Stimulated activated effector memory CD8-positive, alpha-beta T cell treated with anti-CD3 and anti-CD28 coated beads, Interleukin-12 subunit alpha, Interleukin-12 subunit beta, amount 100 ng/mL, for 72 hours (primary cell): ENCODE data around the gene WWOX.

ENCODE experiments used
- ATAC-seq: fragments of 150-1000 bp; cut with Tn5 transposase; 2 replicates; pipeline ENCODE4 v1.10.0; 2021
- DNase-seq, 2 donors: peaks; one replicate each; pipeline ENCODE4 v3.0.0; 2021 to 2022; ENCODE audit warnings: low spot score in 2 of 2
- H3K27ac Mint-ChIP-seq: one replicate; pipeline ENCODE4 v1.8.0; 2022; ENCODE audit warnings: mild to moderate bottlenecking, mixed read lengths
- H3K36me3 Mint-ChIP-seq: one replicate; pipeline ENCODE4 v1.8.0; 2022; ENCODE audit warnings: mild to moderate bottlenecking, mixed read lengths
- H3K4me1 Mint-ChIP-seq: one replicate; pipeline ENCODE4 v1.8.0; 2022; ENCODE audit warnings: mixed read lengths
- H3K4me3 Mint-ChIP-seq: one replicate; pipeline ENCODE4 v1.8.0; 2022; ENCODE audit warnings: mild to moderate bottlenecking, mixed read lengths
- H3K9me3 Mint-ChIP-seq: one replicate; pipeline ENCODE4 v1.8.0; 2022; ENCODE audit warnings: mixed read lengths

The WWOX gene

DNA sequence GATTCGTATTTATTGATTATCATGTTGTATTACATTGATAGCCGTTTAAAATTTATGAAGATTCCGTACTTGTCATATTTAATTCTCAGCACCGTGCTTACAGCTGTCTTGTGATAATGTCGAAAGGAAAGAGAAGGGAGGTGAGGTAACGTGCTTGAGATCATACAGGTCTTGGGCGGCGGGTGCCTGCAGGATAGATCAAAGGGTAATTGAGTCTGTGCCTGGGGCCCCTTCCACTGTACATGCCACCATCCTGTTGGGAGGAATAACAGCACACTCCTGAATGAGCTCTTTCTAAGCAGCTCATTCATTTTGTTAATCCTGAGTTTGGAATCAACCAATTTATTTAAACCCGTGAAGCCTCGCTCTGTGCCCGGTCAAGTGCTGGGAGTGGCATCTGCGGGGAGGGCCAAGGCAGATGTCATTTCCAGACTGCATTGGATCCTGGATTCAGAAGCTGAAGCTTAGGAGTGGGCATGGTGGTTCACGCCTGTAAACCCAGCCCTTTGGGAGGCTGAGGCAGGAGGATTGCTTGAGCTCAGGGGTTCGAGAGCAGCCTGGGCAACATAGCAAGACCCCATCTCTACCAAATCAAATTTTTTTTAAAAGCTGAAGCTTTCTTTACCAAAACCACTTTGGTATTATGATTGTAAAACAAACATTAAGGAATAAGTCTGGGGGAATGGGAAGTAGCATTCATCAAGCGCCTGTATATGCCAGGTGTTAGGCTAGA is 25.8 kb downstream of the WWOX start:
- peaks cover 6% of the 10 kb centered on the region for H3K4me1 Mint-ChIP-seq
- no peak for ATAC-seq
- H3K9me3 Mint-ChIP-seq = peaks cover 3% of the 10 kb centered on the region
- peak overlapping the region; percentile 6 for H3K27ac Mint-ChIP-seq
- H3K4me3 Mint-ChIP-seq = no peak overlapping the region
- DNase-seq = no peak
- H3K36me3 Mint-ChIP-seq = peaks cover 6% of the 10 kb centered on the region

DNA sequence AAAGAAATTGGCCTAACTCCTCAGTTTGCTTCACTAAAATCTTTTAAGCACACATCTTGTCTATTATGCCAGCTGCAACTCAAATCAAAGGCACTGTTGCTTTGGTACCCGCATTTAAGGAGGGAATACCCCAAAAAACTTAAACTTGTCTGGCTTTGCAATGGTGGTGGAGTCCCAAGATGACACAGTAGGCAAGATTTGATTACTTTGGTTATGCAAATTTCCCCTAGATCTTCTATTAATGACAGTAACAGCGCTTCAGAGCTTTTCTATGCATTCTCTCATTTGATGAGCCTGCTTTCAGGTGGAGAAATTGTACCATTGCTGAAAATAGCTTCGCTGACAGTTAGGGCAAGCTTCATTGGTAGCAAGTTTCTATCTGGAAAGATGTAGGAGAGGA is 27.2 kb downstream of the WWOX start:
- H3K9me3 Mint-ChIP-seq = peaks cover 3% of the 10 kb centered on the region
- no peak overlapping the region for H3K4me3 Mint-ChIP-seq
- no peak overlapping the region for H3K27ac Mint-ChIP-seq
- peak; percentile 55 for ATAC-seq
- no peak for DNase-seq
- peaks cover 6% of the 10 kb centered on the region for H3K4me1 Mint-ChIP-seq
- no peaks in the 10 kb centered on the region for H3K36me3 Mint-ChIP-seq

DNA sequence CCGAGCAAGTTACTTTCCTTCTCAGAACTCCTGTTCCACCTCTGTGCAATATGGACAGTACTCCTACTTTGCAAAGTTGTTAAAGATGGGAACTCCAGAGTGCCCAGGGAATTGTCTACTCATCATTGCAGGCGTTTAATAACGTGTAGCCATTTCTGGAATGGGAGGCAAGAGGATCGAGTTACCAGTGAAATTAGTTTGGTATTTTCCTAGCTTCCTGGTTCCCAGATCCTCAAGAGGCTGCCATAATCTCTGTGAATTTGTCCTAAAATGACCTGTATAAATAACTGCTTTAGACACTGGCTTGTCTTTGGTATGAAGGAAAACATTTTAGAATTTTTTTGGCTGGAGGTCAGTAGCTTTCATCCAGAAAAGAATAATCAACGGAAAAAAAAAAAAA is 27.7 kb downstream of the WWOX start:
- DNase-seq (no peak), ATAC-seq (no peak)
- peaks cover 3% of the 10 kb centered on the region for H3K9me3 Mint-ChIP-seq
- no peak overlapping the region for H3K27ac Mint-ChIP-seq
- no peaks in the 10 kb centered on the region for H3K36me3 Mint-ChIP-seq
- peaks cover 6% of the 10 kb centered on the region for H3K4me1 Mint-ChIP-seq
- H3K4me3 Mint-ChIP-seq = no peak overlapping the region

DNA sequence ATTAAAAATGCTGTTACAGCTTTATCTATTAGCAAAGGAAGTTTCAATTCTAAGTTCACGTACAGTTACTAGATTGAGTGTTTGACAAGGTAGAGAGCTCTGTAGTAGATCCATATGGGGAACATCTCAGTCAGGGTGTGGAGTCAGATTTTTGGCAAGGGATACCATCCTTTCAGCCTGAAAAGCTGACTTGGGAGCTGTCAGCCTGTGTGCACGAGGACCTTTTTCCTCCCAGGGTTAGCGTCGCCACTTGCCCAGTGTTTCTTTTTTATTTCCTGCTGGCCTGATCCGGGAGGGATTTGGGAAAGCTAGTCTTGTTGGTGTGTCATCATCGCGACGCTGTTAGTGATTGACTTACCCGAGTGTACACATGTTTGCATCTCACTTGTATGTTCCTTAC is 29.5 kb downstream of the WWOX start:
- H3K9me3 Mint-ChIP-seq = peaks cover 3% of the 10 kb centered on the region
- no peaks in the 10 kb centered on the region for H3K36me3 Mint-ChIP-seq
- ATAC-seq (no peak), DNase-seq (no peak)
- no peak overlapping the region for H3K27ac Mint-ChIP-seq
- no peaks in the 10 kb centered on the region for H3K4me1 Mint-ChIP-seq
- H3K4me3 Mint-ChIP-seq = no peak overlapping the region

DNA sequence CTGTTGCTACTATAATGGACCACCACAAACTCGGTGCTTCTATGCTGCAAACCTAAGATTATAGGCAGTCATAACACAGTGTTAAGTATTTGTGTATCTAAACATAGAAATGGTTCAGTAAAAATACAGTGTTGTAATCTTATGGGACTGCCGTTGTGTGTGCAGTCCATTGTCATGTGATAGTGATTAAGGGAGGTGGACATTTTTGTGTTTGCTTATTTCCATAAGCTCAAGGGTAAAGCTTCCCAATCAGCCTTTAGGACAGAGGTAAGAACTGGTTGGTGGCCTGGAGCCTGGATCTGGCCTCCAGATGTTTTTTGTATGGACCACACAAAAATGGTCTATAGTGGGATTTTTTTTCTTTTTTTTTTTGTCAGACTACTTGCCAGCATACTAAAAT is 29.9 kb downstream of the WWOX start:
- no peak for DNase-seq
- Mint-ChIP-seq H3K9me3 (peaks cover 3% of the 10 kb centered on the region), H3K4me3 (no peak overlapping the region), H3K4me1 (peaks cover 2% of the 10 kb centered on the region), H3K36me3 (no peaks in the 10 kb centered on the region), H3K27ac (no peak overlapping the region)
- no peak for ATAC-seq

DNA sequence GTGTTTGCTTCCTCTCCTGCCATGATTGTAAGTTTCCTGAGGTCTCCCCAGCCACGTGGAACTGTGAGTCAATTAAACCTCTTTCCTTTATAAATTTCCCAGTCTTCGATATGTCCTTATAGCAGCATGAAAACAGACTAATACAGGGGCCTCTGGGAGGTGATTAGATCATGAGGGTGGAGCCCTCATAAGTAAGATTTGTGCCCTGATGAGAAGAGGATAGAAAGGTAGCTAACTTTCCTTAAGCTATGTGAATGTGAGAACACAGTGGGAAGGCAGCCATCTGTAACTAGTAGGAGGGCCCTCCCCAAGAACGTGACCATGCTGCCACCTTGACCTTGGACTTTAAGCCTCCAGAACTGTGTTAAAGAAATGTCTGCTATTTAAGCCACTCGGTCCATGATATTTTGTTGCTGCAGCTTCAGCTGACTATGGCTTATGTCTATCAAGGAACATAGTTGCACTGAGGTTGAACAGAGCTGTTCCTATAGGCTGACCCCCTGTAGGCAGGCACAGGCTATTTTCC is 30.7 kb downstream of the WWOX start:
- no peaks in the 10 kb centered on the region for H3K36me3 Mint-ChIP-seq
- peaks cover 3% of the 10 kb centered on the region for H3K9me3 Mint-ChIP-seq
- no peak for DNase-seq
- ATAC-seq = no peak
- H3K27ac Mint-ChIP-seq = no peak overlapping the region
- H3K4me1 Mint-ChIP-seq = peaks cover 10% of the 10 kb centered on the region
- no peak overlapping the region for H3K4me3 Mint-ChIP-seq

DNA sequence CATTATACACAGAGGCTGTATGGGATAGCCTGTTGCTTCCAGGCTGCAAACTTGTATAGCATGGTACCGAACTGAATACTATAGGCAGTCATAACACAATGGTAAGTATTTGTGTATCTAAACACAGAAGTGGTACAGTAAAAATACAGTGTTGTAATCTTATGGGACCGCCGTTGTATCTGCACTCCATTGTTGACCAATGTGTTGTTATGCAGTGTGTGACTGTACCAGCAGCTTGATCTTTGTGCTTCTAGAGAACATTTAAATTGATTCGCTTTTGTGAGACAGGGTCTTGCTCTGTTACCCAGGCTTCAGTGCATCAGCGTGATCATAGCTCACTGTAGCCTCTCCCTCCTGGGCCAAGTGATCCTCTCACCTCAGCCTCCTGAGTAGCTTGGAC is 31.5 kb downstream of the WWOX start:
- H3K4me3 Mint-ChIP-seq = no peak overlapping the region
- DNase-seq (no peak), ATAC-seq (no peak)
- H3K36me3 Mint-ChIP-seq = no peaks in the 10 kb centered on the region
- H3K4me1 Mint-ChIP-seq = peaks cover 17% of the 10 kb centered on the region
- no peak overlapping the region for H3K27ac Mint-ChIP-seq
- peaks cover 3% of the 10 kb centered on the region for H3K9me3 Mint-ChIP-seq

DNA sequence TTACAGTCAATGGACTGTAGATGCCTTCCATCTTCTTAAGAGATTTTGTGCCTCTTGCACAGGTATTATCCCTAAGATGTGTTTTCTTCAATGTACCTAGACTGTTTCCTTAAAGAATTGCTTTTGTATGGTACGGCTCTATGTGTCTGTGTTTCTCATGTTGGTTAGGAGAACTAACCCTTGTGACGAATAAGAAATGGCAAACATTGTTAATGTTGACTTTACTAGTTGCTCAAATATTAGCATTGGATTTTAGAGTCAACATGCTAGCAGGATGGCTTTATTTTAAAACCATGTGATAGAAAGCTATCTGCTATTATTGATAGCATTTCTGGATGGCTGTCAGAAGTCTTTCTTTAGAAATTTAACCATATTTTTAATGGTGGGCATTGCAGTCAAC is 34.5 kb downstream of the WWOX start:
- Mint-ChIP-seq H3K27ac (no peak overlapping the region), H3K36me3 (no peaks in the 10 kb centered on the region), H3K4me1 (peaks cover 17% of the 10 kb centered on the region), H3K4me3 (no peak overlapping the region), H3K9me3 (peaks cover 3% of the 10 kb centered on the region)
- DNase-seq (no peak), ATAC-seq (no peak)

DNA sequence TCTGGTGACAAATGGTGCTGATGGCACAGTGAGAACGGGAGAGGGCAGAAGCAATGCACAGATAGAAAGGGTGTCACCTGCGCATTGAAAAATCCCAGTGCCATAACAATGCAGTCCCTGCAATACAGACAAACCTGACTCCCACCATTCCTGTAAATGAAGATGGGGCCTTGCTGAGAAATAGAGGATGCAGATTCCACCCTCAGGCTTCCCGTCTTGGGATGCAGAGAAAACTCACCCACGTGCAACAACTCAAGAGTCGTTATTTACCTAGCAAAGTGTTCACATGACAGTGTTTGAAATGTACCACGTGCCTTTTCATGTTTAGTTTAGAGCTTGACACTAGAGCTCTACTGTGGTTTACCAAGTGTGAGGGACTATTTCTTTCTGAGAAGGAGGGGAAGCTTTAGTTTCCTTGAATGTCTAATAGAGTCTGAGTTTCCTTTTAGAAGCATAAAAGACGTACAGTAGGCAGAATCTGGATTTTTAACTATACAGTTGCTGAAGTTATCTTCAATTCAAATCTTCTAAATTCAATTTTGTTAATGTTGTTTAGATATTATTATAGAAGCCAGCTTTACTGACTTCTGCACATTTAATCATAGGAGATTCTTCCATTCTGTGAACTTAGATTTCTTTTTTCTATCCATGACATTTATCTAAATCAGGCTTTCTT is 35.6 kb downstream of the WWOX start:
- ATAC-seq = peak; percentile 79
- Mint-ChIP-seq H3K27ac (no peak overlapping the region), H3K36me3 (no peaks in the 10 kb centered on the region), H3K4me3 (no peak overlapping the region), H3K4me1 (peaks cover 17% of the 10 kb centered on the region), H3K9me3 (no peaks in the 10 kb centered on the region)
- DNase-seq = no peak

DNA sequence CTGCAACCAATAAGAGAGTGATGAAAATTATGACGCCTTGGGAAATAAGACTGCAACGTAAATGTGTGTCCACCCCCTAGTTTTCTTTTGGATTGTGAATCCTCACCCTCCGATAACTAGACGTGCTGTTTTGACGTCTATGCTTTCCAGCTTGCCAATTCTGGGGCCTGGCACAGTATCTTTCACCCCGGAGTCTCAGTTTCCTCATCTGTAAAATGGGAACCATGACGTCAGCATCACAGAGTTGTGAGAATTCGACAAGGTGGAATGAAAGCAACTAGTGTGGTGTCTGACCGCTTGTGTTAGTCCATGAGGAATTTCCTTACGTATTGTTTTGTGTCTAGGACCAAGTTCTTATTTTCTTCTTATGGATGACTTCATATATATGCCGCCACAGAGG is 37.7 kb downstream of the WWOX start:
- H3K9me3 Mint-ChIP-seq = no peaks in the 10 kb centered on the region
- no peaks in the 10 kb centered on the region for H3K36me3 Mint-ChIP-seq
- peaks cover 17% of the 10 kb centered on the region for H3K4me1 Mint-ChIP-seq
- no peak overlapping the region for H3K27ac Mint-ChIP-seq
- no peak for ATAC-seq
- H3K4me3 Mint-ChIP-seq = no peak overlapping the region
- DNase-seq = no peak

DNA sequence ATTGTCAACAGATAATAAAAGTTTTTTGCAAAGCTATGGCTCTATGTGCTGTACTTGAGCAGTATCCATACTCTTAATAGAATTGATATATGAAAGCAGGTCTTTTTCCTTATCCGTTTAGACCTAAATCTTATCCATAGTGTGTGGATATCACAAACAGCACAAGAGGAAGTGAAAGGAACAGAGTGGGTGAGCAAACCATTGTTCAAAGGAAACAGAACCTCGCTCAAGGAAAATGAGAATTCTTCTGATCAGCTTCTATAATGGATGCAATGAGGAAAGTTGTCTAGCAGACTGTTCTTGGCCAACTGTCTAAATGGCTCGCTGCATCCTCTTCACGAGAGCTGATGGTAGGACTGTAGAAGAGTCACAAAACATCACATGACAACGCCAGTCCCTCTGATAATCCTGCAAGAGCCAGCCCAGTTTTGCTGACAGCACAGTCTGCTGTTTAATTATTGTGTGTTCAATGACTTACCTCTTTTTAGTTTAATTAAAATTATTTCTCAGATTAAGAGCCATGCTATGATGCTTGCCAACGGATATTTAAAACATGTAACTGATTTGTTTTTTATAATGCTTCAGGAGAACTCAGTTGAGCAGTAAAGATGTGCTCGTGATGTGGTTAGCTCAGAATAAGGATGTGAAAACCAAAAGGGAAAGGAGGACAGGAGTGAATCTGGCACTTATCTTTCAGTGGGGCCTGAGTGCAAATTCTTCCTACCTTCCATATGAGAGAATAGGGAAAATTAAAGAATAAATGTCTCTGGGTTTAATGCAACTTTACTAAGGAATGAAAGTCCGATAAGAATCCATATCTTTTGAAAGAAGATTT is 38.5 kb downstream of the WWOX start:
- no peaks in the 10 kb centered on the region for H3K36me3 Mint-ChIP-seq
- no peak for DNase-seq
- H3K27ac Mint-ChIP-seq = no peak overlapping the region
- no peak overlapping the region for H3K4me3 Mint-ChIP-seq
- no peak for ATAC-seq
- peaks cover 17% of the 10 kb centered on the region for H3K4me1 Mint-ChIP-seq
- H3K9me3 Mint-ChIP-seq = no peaks in the 10 kb centered on the region

DNA sequence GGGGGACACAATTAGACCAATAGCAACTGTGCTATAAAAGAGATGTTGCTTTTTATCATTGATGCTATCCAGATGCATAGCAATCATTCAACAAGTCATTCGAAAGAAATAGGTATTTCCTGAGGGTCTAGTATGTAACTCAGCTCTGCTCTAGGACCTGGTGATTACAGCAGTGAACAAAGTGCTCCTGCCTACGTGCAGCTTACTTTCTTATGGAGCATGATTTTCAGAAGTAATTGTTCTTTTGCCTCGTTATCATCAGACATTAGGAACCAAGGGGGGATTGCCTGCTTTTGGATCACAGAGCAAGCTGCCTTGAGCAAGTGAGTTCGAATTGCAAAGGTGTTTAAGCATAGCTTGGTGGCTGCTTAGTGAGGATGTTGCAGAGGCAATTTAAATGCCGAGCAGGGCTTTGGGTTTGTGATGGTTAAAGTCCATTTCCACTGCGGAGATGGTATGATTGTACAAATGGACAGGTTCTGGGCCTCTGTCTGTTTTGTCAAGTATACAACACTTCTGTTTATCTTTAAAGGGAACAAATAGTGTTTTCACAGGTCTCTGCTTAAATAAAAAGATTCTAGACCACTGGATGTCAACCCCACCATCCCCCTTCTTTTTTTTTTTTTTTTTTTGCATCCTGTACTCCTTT is 41.5 kb downstream of the WWOX start:
- Mint-ChIP-seq H3K36me3 (no peaks in the 10 kb centered on the region), H3K9me3 (no peaks in the 10 kb centered on the region)
- no peak for ATAC-seq

DNA sequence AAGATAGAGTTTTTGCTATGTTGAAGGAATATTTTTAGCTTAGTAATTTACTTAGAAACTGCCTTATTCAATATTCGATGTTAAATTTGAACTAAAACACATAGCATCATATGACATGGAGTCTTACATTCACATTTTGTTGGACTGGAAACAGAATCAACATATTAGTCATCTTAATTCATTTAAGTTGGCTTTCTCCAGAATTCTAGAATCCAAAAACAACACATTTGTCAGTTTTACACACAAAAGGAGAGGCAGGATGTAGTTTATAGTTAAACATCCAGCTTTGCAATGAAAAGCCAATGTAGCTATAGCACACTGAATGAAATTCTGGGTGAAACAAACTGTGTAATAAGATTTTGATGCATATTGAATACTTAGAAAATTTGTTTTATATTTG is 43.3 kb downstream of the WWOX start:
- ATAC-seq (no peak), DNase-seq (no peak)
- H3K27ac Mint-ChIP-seq = no peak overlapping the region
- no peaks in the 10 kb centered on the region for H3K36me3 Mint-ChIP-seq
- H3K4me1 Mint-ChIP-seq = no peaks in the 10 kb centered on the region
- H3K4me3 Mint-ChIP-seq = no peak overlapping the region
- H3K9me3 Mint-ChIP-seq = no peaks in the 10 kb centered on the region

More for the DNA sequence above, 41.5 kb downstream of the WWOX start:
- Mint-ChIP-seq H3K4me1 (no peaks in the 10 kb centered on the region), H3K4me3 (no peak overlapping the region), H3K27ac (no peak overlapping the region)
- DNase-seq = no peak

DNA sequence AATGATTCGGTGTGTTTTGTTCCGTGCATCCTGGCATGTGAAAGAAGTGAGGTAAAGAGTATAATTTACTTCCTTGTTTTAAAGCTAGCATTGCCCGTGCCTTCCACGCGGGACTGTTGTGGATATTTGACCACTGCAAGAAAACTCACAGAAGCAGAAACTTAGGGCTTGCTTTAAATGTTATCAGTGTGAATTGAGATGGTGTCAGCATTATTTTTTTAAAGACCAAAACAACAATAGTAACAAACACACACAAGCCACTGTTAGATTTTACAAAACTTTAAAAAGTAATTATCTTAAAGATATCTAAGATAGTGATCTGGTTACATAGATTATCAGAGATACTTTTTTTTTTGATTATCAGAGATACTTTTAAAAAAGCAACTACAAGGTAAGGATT is 47.4 kb downstream of the WWOX start:
- no peak for DNase-seq
- Mint-ChIP-seq H3K4me1 (no peaks in the 10 kb centered on the region), H3K27ac (no peak overlapping the region), H3K36me3 (no peaks in the 10 kb centered on the region), H3K4me3 (no peak overlapping the region), H3K9me3 (no peaks in the 10 kb centered on the region)
- no peak for ATAC-seq

DNA sequence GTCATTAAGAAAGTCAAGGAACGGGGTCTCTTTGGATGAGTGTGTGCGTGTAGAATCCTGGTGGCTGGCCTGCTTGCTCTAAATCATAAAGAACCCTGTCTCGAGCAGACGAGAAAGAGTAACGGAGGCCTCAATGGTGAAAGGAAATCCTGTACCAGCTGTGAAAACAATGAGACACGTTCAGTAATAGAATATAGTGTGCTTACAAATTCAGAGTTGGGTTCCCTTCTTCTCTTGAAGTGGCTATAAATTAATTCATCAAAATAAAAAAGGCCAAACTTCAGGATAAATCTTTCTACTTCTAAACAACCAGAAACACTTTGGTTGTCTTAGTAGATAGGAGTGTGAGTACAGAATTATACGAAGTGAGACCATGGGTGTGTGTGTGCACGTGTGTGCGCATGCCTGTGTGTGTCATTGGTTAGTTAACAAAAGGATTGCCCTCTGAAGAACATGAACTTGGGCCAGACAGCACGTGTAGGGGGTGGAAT is 48.5 kb downstream of the WWOX start:
- DNase-seq (no peak), ATAC-seq (no peak)
- Mint-ChIP-seq H3K36me3 (no peaks in the 10 kb centered on the region), H3K4me1 (no peaks in the 10 kb centered on the region), H3K9me3 (no peaks in the 10 kb centered on the region), H3K4me3 (no peak overlapping the region), H3K27ac (no peak overlapping the region)
